Measurements from ENCODE around the gene HNF4A. TPM values are rescaled to one million over a fixed set of nuclear protein-coding genes. Genes with fewer than 3 reads are reported as not detected.
A peak's percentile ranks its signal among the peaks of the same experiment; 100 is the strongest.

Gene HNF4A
- total and polyA plus RNA-seq, 2 of the 13 experiments (the other 11 are each of a cell fraction or from before 2014, with no cell fraction given) = 80.9 to 169 TPM

DNA sequence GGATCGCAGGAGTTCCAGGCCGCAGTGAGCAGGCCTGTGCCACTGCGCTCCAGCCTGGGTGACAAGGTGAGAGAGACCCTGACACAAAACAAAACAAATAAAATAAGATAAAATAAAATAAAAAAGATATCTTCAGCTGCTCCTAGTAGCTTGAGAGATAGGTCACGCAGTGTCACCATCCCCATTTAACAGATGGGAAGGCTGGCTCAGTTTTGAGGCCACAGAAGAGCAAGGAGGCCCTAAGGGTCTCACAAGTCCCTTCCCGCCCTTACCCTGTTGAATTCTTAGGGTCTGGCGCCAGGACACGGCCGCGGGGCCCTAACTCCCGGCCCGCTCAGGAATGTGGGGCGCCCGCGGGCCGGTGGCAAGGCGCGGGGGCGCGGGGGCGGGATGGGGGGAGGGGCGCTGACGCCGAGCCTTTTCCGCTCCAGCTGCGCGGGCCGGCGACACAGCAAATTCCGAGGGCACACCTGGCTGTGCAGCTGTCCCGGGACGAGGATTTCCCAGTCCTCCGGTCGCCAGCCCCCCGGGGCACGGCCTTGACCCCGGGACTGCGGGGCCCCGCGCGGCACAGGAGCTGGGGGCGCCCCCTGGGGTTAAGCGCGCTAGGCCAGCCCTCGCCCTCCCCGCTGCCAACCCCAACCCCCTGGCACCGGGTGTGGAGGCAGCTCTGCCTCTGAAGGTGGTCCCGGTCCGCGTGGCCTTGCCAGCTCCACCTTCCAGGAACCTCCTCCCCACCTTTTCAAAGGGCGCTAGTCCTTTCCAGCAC lies 28.9 kb upstream of the HNF4A start (continued):
- TF ChIP-seq STAG1 (CRISPR knock-in tag; IDR thresholded peaks at IDR 0.05) = 0 out of 2 replicates have a peak, but pooled peaks have one; percentile 34
- no peak for TF ChIP-seq ZNF674 (CRISPR knock-in tag; IDR thresholded peaks at IDR 0.05; ENCODE audit: low read depth)
- no peak for TF ChIP-seq ZNF335 (CRISPR knock-in tag; IDR thresholded peaks at IDR 0.05)
- TF ChIP-seq ZFY (CRISPR knock-in tag; IDR thresholded peaks at IDR 0.05) = no peak
- TF ChIP-seq, protein P1, sequence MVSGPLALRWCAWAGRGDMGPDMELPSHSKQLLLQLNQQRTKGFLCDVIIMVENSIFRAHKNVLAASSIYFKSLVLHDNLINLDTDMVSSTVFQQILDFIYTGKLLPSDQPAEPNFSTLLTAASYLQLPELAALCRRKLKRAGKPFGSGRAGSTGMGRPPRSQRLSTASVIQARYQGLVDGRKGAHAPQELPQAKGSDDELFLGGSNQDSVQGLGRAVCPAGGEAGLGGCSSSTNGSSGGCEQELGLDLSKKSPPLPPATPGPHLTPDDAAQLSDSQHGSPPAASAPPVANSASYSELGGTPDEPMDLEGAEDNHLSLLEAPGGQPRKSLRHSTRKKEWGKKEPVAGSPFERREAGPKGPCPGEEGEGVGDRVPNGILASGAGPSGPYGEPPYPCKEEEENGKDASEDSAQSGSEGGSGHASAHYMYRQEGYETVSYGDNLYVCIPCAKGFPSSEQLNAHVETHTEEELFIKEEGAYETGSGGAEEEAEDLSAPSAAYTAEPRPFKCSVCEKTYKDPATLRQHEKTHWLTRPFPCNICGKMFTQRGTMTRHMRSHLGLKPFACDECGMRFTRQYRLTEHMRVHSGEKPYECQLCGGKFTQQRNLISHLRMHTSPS (CRISPR knock-in tag; IDR thresholded peaks at IDR 0.05; ENCODE audit: low read depth) = peak; percentile 85
- TF ChIP-seq ONECUT2 (CRISPR knock-in tag; IDR thresholded peaks at IDR 0.05) = no peak
- TF ChIP-seq ZFX (CRISPR knock-in tag; IDR thresholded peaks at IDR 0.05; ENCODE audit: low read depth) = peak; percentile 43; the same call in 1 of the 2 replicates
- TF ChIP-seq ZNF652 (CRISPR knock-in tag; IDR thresholded peaks at IDR 0.05; ENCODE audit: borderline replicate concordance, low read depth) = no peak
- TF ChIP-seq ZNF562 (CRISPR knock-in tag; IDR thresholded peaks at IDR 0.05; ENCODE audit: borderline replicate concordance) = no peak
- no peak for TF ChIP-seq RELA (CRISPR knock-in tag; IDR thresholded peaks at IDR 0.05)
- TF ChIP-seq, protein P2, sequence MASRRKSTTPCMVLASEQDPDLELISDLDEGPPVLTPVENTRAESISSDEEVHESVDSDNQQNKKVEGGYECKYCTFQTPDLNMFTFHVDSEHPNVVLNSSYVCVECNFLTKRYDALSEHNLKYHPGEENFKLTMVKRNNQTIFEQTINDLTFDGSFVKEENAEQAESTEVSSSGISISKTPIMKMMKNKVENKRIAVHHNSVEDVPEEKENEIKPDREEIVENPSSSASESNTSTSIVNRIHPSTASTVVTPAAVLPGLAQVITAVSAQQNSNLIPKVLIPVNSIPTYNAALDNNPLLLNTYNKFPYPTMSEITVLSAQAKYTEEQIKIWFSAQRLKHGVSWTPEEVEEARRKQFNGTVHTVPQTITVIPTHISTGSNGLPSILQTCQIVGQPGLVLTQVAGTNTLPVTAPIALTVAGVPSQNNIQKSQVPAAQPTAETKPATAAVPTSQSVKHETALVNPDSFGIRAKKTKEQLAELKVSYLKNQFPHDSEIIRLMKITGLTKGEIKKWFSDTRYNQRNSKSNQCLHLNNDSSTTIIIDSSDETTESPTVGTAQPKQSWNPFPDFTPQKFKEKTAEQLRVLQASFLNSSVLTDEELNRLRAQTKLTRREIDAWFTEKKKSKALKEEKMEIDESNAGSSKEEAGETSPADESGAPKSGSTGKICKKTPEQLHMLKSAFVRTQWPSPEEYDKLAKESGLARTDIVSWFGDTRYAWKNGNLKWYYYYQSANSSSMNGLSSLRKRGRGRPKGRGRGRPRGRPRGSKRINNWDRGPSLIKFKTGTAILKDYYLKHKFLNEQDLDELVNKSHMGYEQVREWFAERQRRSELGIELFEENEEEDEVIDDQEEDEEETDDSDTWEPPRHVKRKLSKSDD (CRISPR knock-in tag; IDR thresholded peaks at IDR 0.05; ENCODE audit: low read depth) = no peak
- no peak for TF ChIP-seq MAFK (conservative IDR thresholded peaks at IDR 0.05 in 1 of 2, IDR thresholded peaks at IDR 0.05 in 1 of 2; ENCODE audit: low read length in 2 of 2)
- no peak; the same call in 1 of the 2 replicates for TF ChIP-seq NCOA2 (CRISPR knock-in tag; IDR thresholded peaks at IDR 0.05)
- TF ChIP-seq NR3C1 (CRISPR knock-in tag; IDR thresholded peaks at IDR 0.05) = no peak
- TF ChIP-seq ZNF879 (CRISPR knock-in tag; IDR thresholded peaks at IDR 0.05) = no peak
- no peak for TF ChIP-seq ZNF563 (CRISPR knock-in tag; IDR thresholded peaks at IDR 0.05)
- no peak for TF ChIP-seq CREM (IDR thresholded peaks at IDR 0.05)
- TF ChIP-seq CREM (CRISPR knock-in tag; IDR thresholded peaks at IDR 0.05) = no peak
- TF ChIP-seq, protein P3, sequence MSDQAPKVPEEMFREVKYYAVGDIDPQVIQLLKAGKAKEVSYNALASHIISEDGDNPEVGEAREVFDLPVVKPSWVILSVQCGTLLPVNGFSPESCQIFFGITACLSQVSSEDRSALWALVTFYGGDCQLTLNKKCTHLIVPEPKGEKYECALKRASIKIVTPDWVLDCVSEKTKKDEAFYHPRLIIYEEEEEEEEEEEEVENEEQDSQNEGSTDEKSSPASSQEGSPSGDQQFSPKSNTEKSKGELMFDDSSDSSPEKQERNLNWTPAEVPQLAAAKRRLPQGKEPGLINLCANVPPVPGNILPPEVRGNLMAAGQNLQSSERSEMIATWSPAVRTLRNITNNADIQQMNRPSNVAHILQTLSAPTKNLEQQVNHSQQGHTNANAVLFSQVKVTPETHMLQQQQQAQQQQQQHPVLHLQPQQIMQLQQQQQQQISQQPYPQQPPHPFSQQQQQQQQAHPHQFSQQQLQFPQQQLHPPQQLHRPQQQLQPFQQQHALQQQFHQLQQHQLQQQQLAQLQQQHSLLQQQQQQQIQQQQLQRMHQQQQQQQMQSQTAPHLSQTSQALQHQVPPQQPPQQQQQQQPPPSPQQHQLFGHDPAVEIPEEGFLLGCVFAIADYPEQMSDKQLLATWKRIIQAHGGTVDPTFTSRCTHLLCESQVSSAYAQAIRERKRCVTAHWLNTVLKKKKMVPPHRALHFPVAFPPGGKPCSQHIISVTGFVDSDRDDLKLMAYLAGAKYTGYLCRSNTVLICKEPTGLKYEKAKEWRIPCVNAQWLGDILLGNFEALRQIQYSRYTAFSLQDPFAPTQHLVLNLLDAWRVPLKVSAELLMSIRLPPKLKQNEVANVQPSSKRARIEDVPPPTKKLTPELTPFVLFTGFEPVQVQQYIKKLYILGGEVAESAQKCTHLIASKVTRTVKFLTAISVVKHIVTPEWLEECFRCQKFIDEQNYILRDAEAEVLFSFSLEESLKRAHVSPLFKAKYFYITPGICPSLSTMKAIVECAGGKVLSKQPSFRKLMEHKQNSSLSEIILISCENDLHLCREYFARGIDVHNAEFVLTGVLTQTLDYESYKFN (CRISPR knock-in tag; conservative IDR thresholded peaks at IDR 0.05) = 0 out of 2 replicates have a peak, but pooled peaks have one; percentile 40
- TF ChIP-seq NR2F2 (IDR thresholded peaks at IDR 0.05; ENCODE audit: borderline replicate concordance, low read depth) = peak; percentile 36; the same call in 1 of the 2 replicates
- no peak for TF ChIP-seq NR1H2 (CRISPR knock-in tag; IDR thresholded peaks at IDR 0.05; ENCODE audit: borderline replicate concordance, low read depth)
- TF ChIP-seq, protein P4, sequence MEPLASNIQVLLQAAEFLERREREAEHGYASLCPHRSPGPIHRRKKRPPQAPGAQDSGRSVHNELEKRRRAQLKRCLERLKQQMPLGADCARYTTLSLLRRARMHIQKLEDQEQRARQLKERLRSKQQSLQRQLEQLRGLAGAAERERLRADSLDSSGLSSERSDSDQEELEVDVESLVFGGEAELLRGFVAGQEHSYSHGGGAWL (CRISPR knock-in tag; IDR thresholded peaks at IDR 0.05) = no peak; the same call in 1 of the 2 replicates
- TF ChIP-seq ZNF331 (CRISPR knock-in tag; IDR thresholded peaks at IDR 0.05) = 0 out of 2 replicates have a peak, but pooled peaks have one; percentile 30
